Measurements from ENCODE around the gene TSPO2.
A peak's percentile ranks its signal among the peaks of the same experiment; 100 is the strongest.
"Not testable (repeated sequence)": the region's sequence is repeated elsewhere in the genome, so short reads cannot be mapped to it uniquely, and the experiment has no call there.

TSPO2 gene

GRCh38 chr6:41042226-41043055 lies at the start of gene TSPO2:
Gene TSPO2, plus strand, starts transcription at chr6:41042467. Its CDS starts 519 bp downstream, at chr6:41042986.
- no peak for DNase-seq

DNA sequence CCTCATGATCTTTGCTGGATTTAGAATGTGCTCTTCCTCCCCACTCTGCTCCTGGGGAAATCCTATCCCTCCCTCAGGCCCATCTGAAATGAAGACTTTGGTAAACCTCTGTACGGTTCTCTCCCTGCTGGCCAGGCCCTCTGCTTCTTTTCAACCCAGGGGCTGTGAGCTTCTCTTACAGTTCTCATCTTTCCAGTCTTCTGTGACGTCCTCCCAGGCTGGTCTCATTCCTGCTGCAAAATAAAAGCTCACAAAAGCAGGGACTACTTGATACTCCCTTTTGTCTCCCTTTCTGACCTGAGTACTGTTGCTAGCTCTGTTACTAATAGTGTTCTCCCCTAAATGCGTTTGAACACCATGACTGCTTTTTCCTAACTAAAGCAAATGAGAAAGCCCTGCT lies 49.5 kb upstream of the TSPO2 start:
- no peak for DNase-seq

GRCh38 chr6:40996591-40997233 lies 45.6 kb upstream of the TSPO2 start:
- DNase-seq: no peak

GRCh38 chr6:40997234-40997957 lies 44.9 kb upstream of the TSPO2 start:
- peak; percentile 90 for DNase-seq

- DNase-seq: no peak
Observed at GRCh38 chr6:40998661-40999060, 43.6 kb upstream of the TSPO2 start.

DNA sequence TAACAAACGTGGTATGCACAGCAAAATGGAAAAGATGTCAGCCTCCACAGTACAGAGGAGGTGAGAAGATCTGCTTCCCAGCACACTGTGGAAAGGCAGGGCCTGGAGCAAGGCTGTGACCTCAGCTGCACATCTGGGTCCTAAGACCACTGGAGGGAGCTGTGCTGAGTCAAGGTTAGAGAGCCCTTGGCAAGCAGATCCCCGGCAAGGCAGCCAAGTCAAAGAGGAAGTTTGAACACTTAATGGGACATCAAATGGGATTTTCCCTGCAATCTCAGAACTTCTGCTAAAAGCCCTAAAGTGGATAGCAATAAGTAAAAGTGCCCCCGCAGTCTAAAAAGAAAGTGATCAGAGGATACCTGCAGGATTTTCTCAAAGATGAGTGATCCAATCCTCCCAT lies 42.7 kb upstream of the TSPO2 start:
- DNase-seq: peak; percentile 16

DNA sequence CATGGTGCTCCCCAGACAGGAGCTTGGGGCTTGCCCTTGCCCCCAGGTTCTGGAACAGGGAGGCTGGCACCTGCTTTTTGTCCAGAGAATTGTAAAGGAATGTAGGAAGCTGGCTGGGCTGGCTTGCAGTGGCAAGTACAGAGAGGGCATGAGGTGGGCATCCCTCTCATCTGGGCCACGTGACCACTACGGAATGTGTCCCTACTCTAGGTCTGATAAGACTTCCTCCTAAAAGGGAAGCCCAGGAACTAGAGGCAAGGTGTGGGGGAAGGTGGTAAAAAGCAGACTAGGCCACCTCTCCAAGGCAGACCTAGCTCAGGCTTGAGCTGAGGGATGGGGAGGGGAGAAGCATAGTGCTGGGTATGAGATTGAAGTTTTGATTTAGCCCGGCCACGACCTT lies 42.0 kb upstream of the TSPO2 start:
- no peak for DNase-seq

DNA sequence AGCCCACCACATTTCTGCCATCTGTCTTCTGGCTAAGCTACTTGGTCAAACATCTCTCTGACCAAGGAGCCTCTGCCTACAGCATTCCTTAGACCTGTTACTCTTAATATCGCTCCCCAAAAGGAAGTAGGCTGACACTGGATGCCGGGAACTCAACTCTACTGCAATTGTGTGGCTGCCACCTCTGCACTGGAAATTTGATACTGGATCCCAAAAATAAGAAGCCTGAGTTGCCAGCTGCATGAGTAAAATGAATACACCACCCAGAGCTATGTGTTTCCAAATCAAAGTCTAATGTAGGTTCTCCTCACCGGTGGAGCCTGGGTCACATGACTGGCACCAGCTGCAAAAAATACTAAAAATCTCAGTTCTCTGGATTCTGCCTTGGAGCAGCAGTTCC lies 40.1 kb upstream of the TSPO2 start:
- DNase-seq: no peak

GRCh38 chr6:41006217-41006616 lies 36.0 kb upstream of the TSPO2 start:
- DNase-seq: peak; percentile 61

DNA sequence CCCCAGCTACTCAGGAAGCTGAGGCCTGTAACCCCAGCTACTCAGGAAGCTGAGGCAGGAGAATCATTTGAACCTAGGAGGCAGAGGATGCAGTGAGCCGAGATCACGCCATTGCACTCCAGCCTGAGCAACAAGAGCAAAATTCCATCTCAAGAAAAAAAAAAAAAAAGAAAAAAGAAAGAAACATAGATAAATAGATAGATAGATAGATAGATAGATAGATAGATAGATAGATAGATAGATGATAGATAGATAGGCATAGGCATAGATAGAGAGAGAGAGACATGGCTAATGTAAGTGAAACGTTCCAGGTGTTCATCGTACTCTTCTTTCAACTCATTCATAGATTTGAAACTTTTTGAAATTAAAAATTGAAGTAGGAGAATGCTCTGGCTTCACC lies 35.3 kb upstream of the TSPO2 start:
- not testable (repeated sequence) for DNase-seq

DNA sequence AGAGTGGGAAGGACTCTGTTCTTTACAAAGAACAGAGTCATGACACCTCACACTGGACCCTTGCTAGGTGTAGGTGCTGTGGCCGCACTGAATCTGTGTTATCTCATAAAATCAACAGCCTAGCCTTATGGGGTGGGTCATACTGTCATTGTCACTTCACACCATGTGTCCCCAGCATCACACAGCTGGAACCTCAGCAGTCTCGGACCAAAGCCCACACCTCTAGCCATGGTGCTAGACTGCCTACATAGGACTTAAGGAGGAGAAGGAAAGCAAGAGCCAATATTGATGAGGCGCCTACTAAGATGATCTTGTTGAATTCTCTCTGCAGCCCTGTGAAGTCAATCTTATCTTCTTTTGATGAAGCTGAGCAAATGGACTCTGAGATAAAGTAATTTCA lies 34.3 kb upstream of the TSPO2 start:
- no peak for DNase-seq

DNA sequence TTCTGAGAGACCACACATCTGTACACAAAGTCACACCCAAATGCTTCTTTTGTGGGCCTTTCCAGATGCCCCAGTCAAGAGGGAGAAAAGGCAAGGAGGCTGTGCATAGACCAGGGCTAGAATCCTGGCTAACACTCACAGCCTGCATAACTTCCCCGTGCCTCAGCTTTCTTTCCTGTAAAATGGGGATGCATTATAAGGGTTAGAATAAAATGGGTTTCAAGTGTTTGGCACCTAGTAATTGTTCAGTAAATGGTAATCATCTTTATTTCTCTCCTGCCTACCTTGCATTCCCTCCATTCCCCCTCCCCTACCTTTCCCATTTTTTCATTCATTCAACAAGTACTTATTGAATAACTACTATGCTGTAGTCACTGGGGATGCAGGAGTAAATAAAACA lies 32.6 kb upstream of the TSPO2 start:
- DNase-seq: no peak

DNA sequence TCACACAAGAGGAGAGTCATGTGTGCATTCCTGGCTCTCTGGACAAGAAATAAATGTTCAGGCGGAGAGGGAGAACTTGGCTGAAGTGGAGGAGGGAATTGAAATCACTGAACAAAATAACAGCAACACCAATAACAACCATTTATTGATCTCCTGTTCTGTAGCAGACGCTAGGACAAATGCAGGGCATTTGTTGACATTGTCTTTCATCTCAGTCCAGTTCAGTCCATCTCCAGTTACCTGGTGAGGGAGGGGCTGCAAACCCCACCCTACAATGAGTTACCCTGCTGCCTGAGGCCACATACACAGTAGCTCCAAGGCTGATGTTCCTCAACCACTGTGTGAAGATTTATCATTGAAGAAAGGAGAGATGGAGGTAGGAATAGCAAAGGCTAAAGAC lies 30.6 kb upstream of the TSPO2 start:
- DNase-seq: no peak

- DNase-seq: peak; percentile 87
Observed at GRCh38 chr6:41013466-41014153, 28.7 kb upstream of the TSPO2 start.

DNA sequence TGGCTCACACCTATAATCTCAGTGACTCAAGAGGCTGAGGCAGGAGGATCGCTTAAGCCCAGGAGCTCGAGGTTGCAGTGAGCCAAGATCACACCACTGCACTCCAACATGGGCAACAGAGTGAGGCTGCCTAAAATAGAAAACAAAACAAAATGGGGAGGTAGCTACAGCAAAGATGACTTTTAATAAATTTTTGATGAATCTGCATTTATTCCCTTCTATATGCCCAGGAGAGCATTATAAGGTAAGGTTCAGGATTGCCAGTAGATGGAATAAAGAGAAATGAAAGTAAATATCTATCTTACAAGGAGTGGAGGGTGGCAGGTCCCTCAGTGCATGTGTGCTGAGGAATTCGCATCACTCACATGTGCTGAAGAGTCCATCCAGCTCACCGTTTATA lies 27.5 kb upstream of the TSPO2 start:
- DNase-seq: no peak

DNA sequence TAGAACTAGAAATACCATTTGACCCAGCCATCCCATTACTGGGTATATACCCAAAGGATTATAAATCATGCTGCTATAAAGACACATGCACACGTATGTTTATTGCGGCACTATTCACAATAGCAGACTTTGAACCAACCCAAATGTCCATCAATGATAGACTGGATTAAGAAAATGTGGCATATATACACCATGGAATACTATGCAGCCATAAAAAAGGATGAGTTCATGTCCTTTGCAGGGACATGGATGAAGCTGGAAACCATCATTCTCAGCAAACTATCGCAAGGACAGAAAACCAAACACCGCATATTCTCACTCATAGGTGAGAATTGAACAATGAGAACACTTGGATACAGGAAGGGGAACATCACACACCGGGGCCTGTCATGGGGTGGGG lies 26.4 kb upstream of the TSPO2 start:
- DNase-seq: not testable (repeated sequence)

DNA sequence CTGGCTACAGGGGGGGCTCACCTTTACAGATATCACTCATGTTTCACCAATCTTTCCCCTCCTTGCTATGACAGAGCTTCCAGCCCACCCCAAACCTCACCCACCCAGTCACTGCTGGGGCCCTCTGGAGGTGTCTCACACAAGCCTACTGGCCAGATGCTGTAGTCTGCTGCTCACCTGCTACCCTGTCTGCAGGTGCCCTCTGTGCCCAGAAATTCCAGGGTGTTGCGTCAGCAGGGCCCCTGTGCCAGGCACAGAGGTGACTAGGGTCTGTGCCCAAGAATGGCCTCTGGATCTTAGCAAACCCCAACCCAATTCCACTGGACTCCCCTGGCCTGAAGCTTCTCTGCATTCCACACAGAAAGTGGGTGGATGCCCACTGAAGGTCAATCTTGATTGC lies 24.6 kb upstream of the TSPO2 start:
- DNase-seq: no peak

GRCh38 chr6:41021832-41022231 lies 20.4 kb upstream of the TSPO2 start:
- DNase-seq: peak; percentile 41

GRCh38 chr6:41022294-41022693 lies 20.0 kb upstream of the TSPO2 start:
- peak; percentile 45 for DNase-seq

DNA sequence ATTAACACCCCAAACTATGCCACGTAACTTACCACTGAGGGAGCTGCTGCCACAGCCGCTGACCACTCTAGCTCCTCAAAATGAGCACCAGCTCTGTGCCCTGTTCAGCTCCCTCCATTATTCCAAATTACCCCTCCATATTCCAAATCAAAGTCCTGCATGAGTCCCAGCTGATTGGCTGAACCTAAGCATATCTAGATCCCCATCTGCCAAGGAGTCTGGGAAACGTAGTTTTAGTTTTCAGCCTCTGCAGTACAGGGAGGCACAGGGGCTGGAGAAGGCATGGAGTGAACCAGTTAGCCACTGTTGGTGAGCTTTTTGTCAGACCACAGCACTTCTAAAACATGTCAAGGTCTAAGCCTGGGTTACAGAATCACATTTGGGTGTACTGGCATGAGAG lies 19.2 kb upstream of the TSPO2 start:
- DNase-seq: no peak

GRCh38 chr6:41025966-41026530 lies 16.2 kb upstream of the TSPO2 start:
- DNase-seq: no peak

GRCh38 chr6:41027241-41027640 lies 15.0 kb upstream of the TSPO2 start:
- no peak for DNase-seq
